Transverse colon (tissue), 4 donors: ENCODE measurements around the gene ENPP6. TPM values are rescaled to one million over a fixed set of nuclear protein-coding genes. Genes with fewer than 3 reads are reported as not detected.

ENCODE experiments used
- DNase-seq: peaks from one replicate; pipeline ENCODE4 v3.0.0-alpha.2; 2019
- H3K27ac ChIP-seq, 4 donors: fragments of 200-600 bp; sonication (generic); 2 replicates each; pipeline ENCODE4 v1.5.1; 2016 to 2018; ENCODE audit warnings: inconsistent platforms in 4 of 4
- H3K27me3 ChIP-seq: fragments of 200-600 bp; sonication (generic); 2 replicates; pipeline ENCODE4 v1.5.1; 2017; ENCODE audit warnings: inconsistent platforms
- H3K36me3 ChIP-seq, 4 donors: fragments of 200-600 bp; sonication (generic); 2 replicates each; pipeline ENCODE4 v1.5.1; 2017 to 2019; ENCODE audit warnings: inconsistent platforms in 4 of 4
- H3K4me1 ChIP-seq, 4 donors: fragments of 200-600 bp; sonication (generic); 2 replicates each; pipeline ENCODE4 v1.5.1; 2017 to 2020; ENCODE audit warnings: inconsistent platforms in 4 of 4
- H3K4me3 ChIP-seq, 4 donors: fragments of 200-600 bp; sonication (generic); 1 replicate in 1 of 4; 2 replicates in 3 of 4; pipeline versions ENCODE4 v1.5.1 to v1.6.1; 2017 to 2019; ENCODE audit warnings: inconsistent platforms in 4 of 4
- H3K9me3 ChIP-seq, 2 donors: fragments of 200-600 bp; sonication (generic); 2 replicates each; pipeline ENCODE4 v1.5.1; 2017 to 2019; ENCODE audit warnings: inconsistent platforms in 2 of 2
- EP300 ChIP-seq: sonication (generic); formaldehyde crosslinking; IDR thresholded peaks from one replicate; pipeline ENCODE4 v1.6.1; 2017; ENCODE audit warnings: antibody characterized with exemption, low read depth
- POLR2A ChIP-seq: fragments of 450-650 bp; IDR thresholded peaks from one replicate; pipeline ENCODE4 v1.6.1; 2016; ENCODE audit warnings: antibody characterized with exemption, mild to moderate bottlenecking, moderate library complexity
- POLR2AphosphoS5 ChIP-seq, 3 donors: sonication (generic); formaldehyde crosslinking; IDR thresholded peaks; one replicate each; pipeline ENCODE4 v1.6.1; 2016; ENCODE audit warnings: antibody characterized with exemption in 3 of 3
- WGBS, 2 donors: methylation state at CpG; one replicate each; pipeline ENCODE4 v1.1.5; 2018; ENCODE audit warnings: low coverage in 1 of 2; 5-methylcytosine and 5-hydroxymethylcytosine counted together
- in situ Hi-C, 4 donors: fragments of 200-750 bp; cut with MboI; loops; one replicate each; pipeline versions ENCODE4 v1.15.0 to v1.15.1; 2017; ENCODE audit warnings: low sequenced_read_pairs in 3 of 4, low pct_ligation_motif_present in 1 of 4, low pct_unique_long_range_greater_than_20kb in 1 of 4
- intact Hi-C: fragments of 100-400 bp; cut with DNase I; formaldehyde crosslinking; loops from one replicate; pipeline ENCODE4 v1.15.1; 2023; ENCODE audit warnings: low total_unique reads
- total RNA-seq, 4 donors: library from RNA; depleted of rRNA; stranded (reverse); fragments of >200 nt; gene quantifications; one replicate each; pipeline ENCODE4 v1.1.0, GENCODE V29; 2016
- TF ChIP-seq, protein P1 (sequence below), 5 experiments: fragments of 200-600 bp in 3 of 5; fragments of 450-650 bp in 2 of 5; sonication (generic) in 3 of 5; IDR thresholded peaks; 1 replicate in 2 of 5; 2 replicates in 3 of 5; pipeline ENCODE4 v1.5.1; 2016 to 2017; ENCODE audit warnings: antibody characterized with exemption in 5 of 5, inconsistent platforms in 3 of 5, mild to moderate bottlenecking in 2 of 5, moderate library complexity in 1 of 5

The ENPP6 gene
- total RNA-seq, 4 donors from 2014 or later = 0.14 to 0.64 TPM; not detected in 2

DNA sequence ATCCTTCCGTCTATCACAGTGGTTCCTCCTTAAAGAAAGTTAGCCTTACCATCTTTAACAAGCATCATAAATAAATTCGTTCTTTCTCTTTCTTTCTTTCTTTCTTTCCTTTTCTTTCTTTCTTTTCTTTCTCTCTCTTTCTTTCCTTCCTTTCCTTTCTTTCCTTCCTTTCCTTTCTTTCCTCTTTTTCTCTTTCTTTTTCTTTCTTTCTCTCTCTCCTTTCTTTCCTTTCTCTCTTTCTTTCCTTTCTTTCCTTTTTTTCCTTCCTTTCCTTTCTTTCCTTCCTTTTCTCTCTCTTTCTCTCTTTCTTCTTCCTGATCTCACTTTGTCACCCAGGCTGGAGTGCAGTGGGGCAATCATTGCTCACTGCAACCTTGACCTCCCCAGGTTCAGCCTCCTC lies 60.4 kb downstream of the ENPP6 start:
- TF ChIP-seq POLR2A (no peak), EP300 (no peak), POLR2AphosphoS5 (IDR thresholded peaks at IDR 0.05) (no peak)
- TF ChIP-seq, protein P1, sequence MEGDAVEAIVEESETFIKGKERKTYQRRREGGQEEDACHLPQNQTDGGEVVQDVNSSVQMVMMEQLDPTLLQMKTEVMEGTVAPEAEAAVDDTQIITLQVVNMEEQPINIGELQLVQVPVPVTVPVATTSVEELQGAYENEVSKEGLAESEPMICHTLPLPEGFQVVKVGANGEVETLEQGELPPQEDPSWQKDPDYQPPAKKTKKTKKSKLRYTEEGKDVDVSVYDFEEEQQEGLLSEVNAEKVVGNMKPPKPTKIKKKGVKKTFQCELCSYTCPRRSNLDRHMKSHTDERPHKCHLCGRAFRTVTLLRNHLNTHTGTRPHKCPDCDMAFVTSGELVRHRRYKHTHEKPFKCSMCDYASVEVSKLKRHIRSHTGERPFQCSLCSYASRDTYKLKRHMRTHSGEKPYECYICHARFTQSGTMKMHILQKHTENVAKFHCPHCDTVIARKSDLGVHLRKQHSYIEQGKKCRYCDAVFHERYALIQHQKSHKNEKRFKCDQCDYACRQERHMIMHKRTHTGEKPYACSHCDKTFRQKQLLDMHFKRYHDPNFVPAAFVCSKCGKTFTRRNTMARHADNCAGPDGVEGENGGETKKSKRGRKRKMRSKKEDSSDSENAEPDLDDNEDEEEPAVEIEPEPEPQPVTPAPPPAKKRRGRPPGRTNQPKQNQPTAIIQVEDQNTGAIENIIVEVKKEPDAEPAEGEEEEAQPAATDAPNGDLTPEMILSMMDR (IDR thresholded peaks at IDR 0.05) = no peak
- H3K27me3 ChIP-seq = no peaks in the 10 kb centered on the region
- in situ Hi-C loops = loop anchor here in 1 of 4 donors (25.0 kb wide), 1 partner anchor 695 kb away; no protein-coding TSS in a partner anchor
- H3K4me3 ChIP-seq = no peak overlapping the region
- no peak for DNase-seq
- no peak overlapping the region for H3K27ac ChIP-seq
- H3K9me3 ChIP-seq = no peaks in the 10 kb centered on the region
- WGBS, 2 donors = 90 to 94% methylated on average over 2 of the region's 2 CpGs
- no peaks in the 10 kb centered on the region for H3K36me3 ChIP-seq
- intact Hi-C loops = no loop called here
- peaks cover 0 to 15% (median 0%) of the 10 kb centered on the region in 4 donors for H3K4me1 ChIP-seq

DNA sequence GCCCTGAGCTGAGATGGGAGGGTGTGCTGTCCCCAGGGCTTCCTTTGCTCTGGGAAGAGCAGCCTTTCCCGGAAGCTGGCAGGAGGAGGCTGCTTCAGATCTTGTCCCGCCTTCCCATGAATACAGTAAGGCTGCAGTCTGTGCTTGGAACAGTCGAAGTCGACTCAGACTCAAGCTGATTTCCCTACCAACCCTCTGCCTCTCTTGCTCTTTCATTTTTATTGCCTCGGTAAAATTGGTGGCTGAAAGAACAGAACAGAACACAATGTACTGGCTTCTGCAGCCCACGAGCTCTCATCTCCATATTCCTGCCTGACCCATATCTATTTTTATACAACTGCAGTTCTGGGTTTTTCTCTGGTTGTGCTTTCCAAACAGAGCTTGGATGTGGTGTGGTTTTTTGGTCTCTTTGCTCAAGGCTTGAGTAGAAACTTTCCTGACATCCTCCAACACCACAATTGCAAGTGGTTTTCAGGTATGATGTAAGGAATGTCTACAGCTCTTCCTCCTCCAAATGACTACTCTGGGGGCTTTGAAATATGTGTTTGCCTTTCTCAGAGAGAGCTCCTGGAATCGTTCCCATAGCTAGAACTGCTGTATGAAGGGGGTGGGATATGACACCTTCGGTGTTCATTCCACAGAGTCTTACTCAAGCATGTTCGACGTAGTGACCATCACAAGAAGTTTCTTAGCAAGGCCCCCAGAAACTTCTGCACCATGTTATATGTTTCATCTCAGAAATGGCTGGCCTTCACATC lies 61.3 kb downstream of the ENPP6 start:
- Histone ChIP-seq H3K27ac (peak overlapping the region; percentile 44 to 60 (median 46)), H3K27me3 (no peaks in the 10 kb centered on the region), H3K36me3 (no peaks in the 10 kb centered on the region), H3K4me3 (no peak overlapping the region), H3K9me3 (no peaks in the 10 kb centered on the region), H3K4me1 (peaks cover 0 to 15% (median 0%) of the 10 kb centered on the region in 4 donors)
- intact Hi-C loops (no loop called here), in situ Hi-C loops (loop anchor here in 1 of 4 donors (25.0 kb wide), 1 partner anchor 694 kb away; no protein-coding TSS in a partner anchor)
- 48 to 65% methylated on average over 3 to 10 of the region's 10 CpGs for WGBS, 2 donors
- DNase-seq = no peak
- TF ChIP-seq POLR2A (no peak), EP300 (peak; percentile 92), POLR2AphosphoS5 (IDR thresholded peaks at IDR 0.05) (peak; percentile 41 to 76 (median 59))

DNA sequence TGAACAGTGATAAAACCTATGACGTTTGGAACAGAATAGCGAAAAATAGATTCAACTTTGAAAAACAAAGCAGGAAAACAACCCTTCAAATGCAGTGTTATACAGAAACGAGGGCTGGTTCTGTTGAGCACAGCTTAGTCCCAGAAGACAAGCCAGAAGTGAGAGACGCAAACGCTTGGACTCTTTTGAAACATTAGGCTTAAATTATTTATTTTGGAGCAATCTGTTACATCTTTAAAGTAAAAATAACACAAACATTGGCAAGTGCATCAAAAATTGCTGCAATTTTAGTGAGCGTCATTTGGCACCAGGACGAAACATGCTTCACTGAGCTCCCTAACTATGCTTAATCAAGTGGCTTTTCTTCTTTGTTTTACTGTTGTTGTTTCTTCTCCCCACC lies 63.5 kb downstream of the ENPP6 start:
- intact Hi-C loops (no loop called here), in situ Hi-C loops (loop anchor here in 1 of 4 donors (25.0 kb wide), 1 partner anchor 692 kb away; no protein-coding TSS in a partner anchor)
- Histone ChIP-seq H3K36me3 (no peaks in the 10 kb centered on the region), H3K4me3 (no peak overlapping the region), H3K27ac (peak overlapping the region in 1 of 4 donors; percentile 31), H3K9me3 (no peaks in the 10 kb centered on the region), H3K27me3 (no peaks in the 10 kb centered on the region), H3K4me1 (peaks cover 0 to 36% (median 16%) of the 10 kb centered on the region in 4 donors)
- 71 to 79% methylated on average over 7 of the region's 7 CpGs for WGBS, 2 donors
- TF ChIP-seq, protein P1 (IDR thresholded peaks at IDR 0.05) = no peak
- TF ChIP-seq EP300 (no peak), POLR2A (no peak), POLR2AphosphoS5 (IDR thresholded peaks at IDR 0.05) (peak in 1 of 3 donors; percentile 19)
- DNase-seq = no peak

GRCh38 chr4:184153781-184154180 lies 63.9 kb downstream of the ENPP6 start:
- no peak for TF ChIP-seq POLR2A
- TF ChIP-seq EP300 = no peak
- TF ChIP-seq, protein P1 (IDR thresholded peaks at IDR 0.05) = no peak
- TF ChIP-seq POLR2AphosphoS5 (IDR thresholded peaks at IDR 0.05) = no peak
- 79 to 84% methylated on average over 5 of the region's 5 CpGs for WGBS, 2 donors

More at GRCh38 chr4:184153781-184154180, 63.9 kb downstream of the ENPP6 start:
- no peak overlapping the region for H3K4me3 ChIP-seq
- no peaks in the 10 kb centered on the region for H3K9me3 ChIP-seq
- no peaks in the 10 kb centered on the region for H3K36me3 ChIP-seq
- intact Hi-C loops = no loop called here
- H3K27ac ChIP-seq = peak overlapping the region in 1 of 4 donors; percentile 31
- in situ Hi-C loops = loop anchor here in 1 of 4 donors (25.0 kb wide), 1 partner anchor 691 kb away; no protein-coding TSS in a partner anchor
- H3K4me1 ChIP-seq = peaks cover 0 to 36% (median 16%) of the 10 kb centered on the region in 4 donors
- DNase-seq = no peak
- no peaks in the 10 kb centered on the region for H3K27me3 ChIP-seq
